Suprapubic skin (tissue), 4 donors: ENCODE data around the gene BHMT2. TPM values are rescaled to one million over a fixed set of nuclear protein-coding genes. Genes with fewer than 3 reads are reported as not detected.

Experiments used
- DNase-seq, 2 donors: peaks; one replicate each; pipeline ENCODE4 v3.0.0-alpha.2; 2019; ENCODE audit warnings: low spot score in 2 of 2
- H3K27ac ChIP-seq: fragments of 200-600 bp; sonication (generic); one replicate; pipeline ENCODE4 v1.5.1; 2019
- H3K27me3 ChIP-seq: fragments of 200-600 bp; sonication (generic); one replicate; pipeline ENCODE4 v1.5.1; 2019
- H3K36me3 ChIP-seq: fragments of 200-600 bp; sonication (generic); one replicate; pipeline ENCODE4 v1.5.1; 2019
- H3K4me1 ChIP-seq: fragments of 200-600 bp; sonication (generic); one replicate; pipeline ENCODE4 v1.5.1; 2019
- H3K4me3 ChIP-seq: fragments of 200-600 bp; sonication (generic); one replicate; pipeline ENCODE4 v1.5.1; 2019; ENCODE audit warnings: mild to moderate bottlenecking
- H3K9me3 ChIP-seq: fragments of 200-600 bp; sonication (generic); one replicate; pipeline ENCODE4 v1.5.1; 2019
- EP300 ChIP-seq: sonication (generic); formaldehyde crosslinking; IDR thresholded peaks from one replicate; pipeline ENCODE4 v1.6.1; 2017; ENCODE audit warnings: antibody characterized with exemption
- POLR2A ChIP-seq, 2 donors: fragments of 450-650 bp; IDR thresholded peaks; one replicate each; pipeline ENCODE4 v1.6.1; 2017; ENCODE audit warnings: antibody characterized with exemption in 2 of 2, mild to moderate bottlenecking in 2 of 2, moderate library complexity in 2 of 2
- POLR2AphosphoS5 ChIP-seq, 3 donors: sonication (generic); formaldehyde crosslinking; IDR thresholded peaks; one replicate each; pipeline ENCODE4 v1.6.1; 2017; ENCODE audit warnings: antibody characterized with exemption in 3 of 3
- WGBS: methylation state at CpG from one replicate; pipeline ENCODE4 v1.1.5; 2018; 5-methylcytosine and 5-hydroxymethylcytosine counted together
- total RNA-seq, 4 donors: library from RNA; depleted of rRNA; stranded (reverse); fragments of >200 nt; gene quantifications; one replicate each; pipeline ENCODE4 v1.1.0, GENCODE V29; 2016
- TF ChIP-seq, protein P1 (sequence below), 2 donors: fragments of 200-600 bp in 1 of 2; fragments of 450-650 bp in 1 of 2; sonication (generic) in 1 of 2; IDR thresholded peaks; one replicate each; pipeline ENCODE4 v1.5.1; 2016 to 2019; ENCODE audit warnings: antibody characterized with exemption in 2 of 2, mild to moderate bottlenecking in 1 of 2, moderate library complexity in 1 of 2

BHMT2 gene, protein sequence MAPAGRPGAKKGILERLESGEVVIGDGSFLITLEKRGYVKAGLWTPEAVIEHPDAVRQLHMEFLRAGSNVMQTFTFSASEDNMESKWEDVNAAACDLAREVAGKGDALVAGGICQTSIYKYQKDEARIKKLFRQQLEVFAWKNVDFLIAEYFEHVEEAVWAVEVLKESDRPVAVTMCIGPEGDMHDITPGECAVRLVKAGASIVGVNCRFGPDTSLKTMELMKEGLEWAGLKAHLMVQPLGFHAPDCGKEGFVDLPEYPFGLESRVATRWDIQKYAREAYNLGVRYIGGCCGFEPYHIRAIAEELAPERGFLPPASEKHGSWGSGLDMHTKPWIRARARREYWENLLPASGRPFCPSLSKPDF
- 1 to 10 TPM in 2 of 4 donors, under 1 TPM in 2; 0.30 to 7.5 (median 1.4) TPM for total RNA-seq

DNA sequence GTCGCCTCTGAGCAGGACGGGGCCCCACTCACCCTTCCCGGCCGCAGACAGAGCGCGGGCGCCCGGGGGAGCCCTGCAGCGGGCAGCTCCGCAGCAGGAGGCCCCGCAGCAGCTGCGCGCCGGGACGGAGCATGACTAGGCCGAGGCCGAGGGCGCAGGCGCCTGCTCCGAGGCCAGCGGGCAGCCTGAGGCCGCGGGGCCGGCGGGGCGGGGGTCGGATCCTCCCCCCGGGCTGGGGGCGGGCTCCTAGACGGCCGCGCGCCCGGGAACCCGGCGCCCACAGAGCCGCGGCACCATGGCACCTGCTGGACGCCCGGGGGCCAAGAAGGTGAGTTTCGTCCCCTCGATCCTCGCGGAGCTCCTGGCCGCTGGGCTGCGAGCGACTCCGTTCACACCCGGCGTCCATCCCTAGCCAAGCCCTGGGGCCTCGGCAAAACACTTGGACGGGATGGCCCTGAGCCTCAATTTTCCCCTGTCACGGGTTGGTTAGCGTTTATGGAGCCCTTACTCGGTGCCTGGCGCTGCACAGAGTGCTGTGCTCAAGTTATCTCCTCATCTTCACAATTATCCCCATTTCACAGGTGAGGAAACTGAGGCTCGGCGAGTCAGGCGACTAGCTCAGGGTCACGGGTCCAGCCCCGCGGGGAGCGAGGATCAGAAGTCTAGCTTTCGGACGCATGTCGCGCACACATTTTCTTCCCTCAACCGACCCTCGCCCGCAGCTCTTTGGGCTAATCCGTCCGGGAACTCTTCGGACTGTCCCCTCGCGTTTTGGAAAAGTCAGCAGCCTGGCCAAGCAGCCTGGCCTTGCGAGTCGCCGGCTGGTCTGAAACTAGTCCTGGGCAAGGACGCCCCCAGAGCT, at the start of gene BHMT2, which contains the start of gene DMGDH:
Gene BHMT2, plus strand, starts transcription at position 280 of the 862 bp plus-strand sequence. Its CDS starts 16 bp downstream, at position 296.
Gene DMGDH, minus strand, starts transcription at position 187 of the 862 bp plus-strand sequence. Its CDS starts 54 bp downstream, at position 133.
- Histone ChIP-seq H3K27me3 (peaks cover 13% of the 10 kb centered on the region), H3K4me3 (peak within 1 kb of the TSS; percentile 50), H3K36me3 (no peaks in the 10 kb centered on the region), H3K27ac (no peak within 1 kb of the TSS), H3K9me3 (peaks cover 6% of the 10 kb centered on the region), H3K4me1 (peaks cover 7% of the 10 kb centered on the region)
- 39% methylated on average over 37 of the region's 79 CpGs for WGBS
- no peak for TF ChIP-seq EP300
- TF ChIP-seq, protein P1, sequence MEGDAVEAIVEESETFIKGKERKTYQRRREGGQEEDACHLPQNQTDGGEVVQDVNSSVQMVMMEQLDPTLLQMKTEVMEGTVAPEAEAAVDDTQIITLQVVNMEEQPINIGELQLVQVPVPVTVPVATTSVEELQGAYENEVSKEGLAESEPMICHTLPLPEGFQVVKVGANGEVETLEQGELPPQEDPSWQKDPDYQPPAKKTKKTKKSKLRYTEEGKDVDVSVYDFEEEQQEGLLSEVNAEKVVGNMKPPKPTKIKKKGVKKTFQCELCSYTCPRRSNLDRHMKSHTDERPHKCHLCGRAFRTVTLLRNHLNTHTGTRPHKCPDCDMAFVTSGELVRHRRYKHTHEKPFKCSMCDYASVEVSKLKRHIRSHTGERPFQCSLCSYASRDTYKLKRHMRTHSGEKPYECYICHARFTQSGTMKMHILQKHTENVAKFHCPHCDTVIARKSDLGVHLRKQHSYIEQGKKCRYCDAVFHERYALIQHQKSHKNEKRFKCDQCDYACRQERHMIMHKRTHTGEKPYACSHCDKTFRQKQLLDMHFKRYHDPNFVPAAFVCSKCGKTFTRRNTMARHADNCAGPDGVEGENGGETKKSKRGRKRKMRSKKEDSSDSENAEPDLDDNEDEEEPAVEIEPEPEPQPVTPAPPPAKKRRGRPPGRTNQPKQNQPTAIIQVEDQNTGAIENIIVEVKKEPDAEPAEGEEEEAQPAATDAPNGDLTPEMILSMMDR (IDR thresholded peaks at IDR 0.05): no peak
- TF ChIP-seq POLR2AphosphoS5 (IDR thresholded peaks at IDR 0.05): no peak
- TF ChIP-seq POLR2A (IDR thresholded peaks at IDR 0.05): no peak
- DNase-seq: peak in 1 of 2 donors; percentile 64

DNA sequence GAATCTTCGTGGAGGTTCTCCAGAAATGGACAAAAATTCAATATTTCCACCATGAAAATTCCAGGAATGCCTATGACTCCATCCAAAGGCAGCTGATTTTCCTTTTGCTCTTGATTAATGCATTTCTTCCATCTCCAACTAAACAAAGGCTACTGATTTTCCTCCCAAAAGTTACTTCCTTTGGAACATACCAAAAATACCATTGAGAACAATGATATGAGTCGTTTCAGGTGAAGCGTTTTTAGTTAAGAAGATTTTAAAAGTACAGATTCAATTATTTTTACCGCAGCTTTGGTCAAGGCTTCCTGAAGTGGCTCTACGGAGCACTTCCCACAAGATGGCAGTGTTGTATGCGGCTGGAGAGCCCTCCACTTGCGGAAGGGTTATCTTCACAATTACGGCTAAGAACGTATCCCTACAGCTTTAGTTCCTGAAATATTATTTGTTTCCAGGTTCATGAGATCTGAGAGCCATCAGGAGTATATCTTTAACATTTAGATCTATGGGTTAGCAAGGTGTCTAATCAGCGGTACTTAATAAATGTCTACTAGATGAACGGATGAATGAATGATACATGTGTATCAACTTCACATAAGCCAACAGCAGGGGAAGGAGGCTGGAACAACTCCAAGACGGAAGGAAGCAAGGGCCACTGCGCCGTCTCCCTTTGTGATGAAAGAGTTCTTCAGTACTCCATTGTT, 48.6 kb upstream of the BHMT2 start:
- no peaks in the 10 kb centered on the region for H3K36me3 ChIP-seq
- no peaks in the 10 kb centered on the region for H3K9me3 ChIP-seq
- 27% methylated on average over 14 of the region's 14 CpGs for WGBS
- no peaks in the 10 kb centered on the region for H3K27me3 ChIP-seq
- TF ChIP-seq, protein P1 (IDR thresholded peaks at IDR 0.05): peak; percentile 40 to 68
- TF ChIP-seq EP300 (no peak), POLR2A (IDR thresholded peaks at IDR 0.05) (no peak), POLR2AphosphoS5 (IDR thresholded peaks at IDR 0.05) (no peak)
- peaks cover 9% of the 10 kb centered on the region for H3K4me1 ChIP-seq
- no peak overlapping the region for H3K27ac ChIP-seq
- no peak overlapping the region for H3K4me3 ChIP-seq
- DNase-seq: no peak

DNA sequence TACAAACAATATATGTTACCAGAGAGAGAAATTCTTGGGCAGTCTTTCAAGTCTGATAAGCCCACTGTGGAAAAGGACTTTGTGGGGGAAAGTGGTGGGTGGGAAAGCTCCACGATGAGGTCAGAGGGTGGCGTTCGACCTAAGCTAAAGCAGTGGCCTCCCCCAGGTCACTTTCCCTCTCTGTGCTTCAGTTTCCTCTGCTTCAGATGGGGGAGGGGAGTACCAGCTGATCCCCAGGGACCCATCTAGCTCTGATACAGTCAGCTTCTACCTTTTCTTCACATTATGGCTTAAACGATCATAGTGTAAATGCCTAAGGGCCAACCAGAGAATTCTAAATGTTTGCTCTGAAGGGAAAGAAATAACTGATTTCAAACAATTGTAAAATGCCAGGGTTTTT, 47.8 kb upstream of the BHMT2 start:
- TF ChIP-seq POLR2AphosphoS5 (IDR thresholded peaks at IDR 0.05): no peak
- no peak for TF ChIP-seq POLR2A (IDR thresholded peaks at IDR 0.05)
- TF ChIP-seq, protein P1 (IDR thresholded peaks at IDR 0.05): no peak
- TF ChIP-seq EP300: no peak
- Histone ChIP-seq H3K27me3 (no peaks in the 10 kb centered on the region), H3K27ac (no peak overlapping the region), H3K9me3 (no peaks in the 10 kb centered on the region), H3K36me3 (no peaks in the 10 kb centered on the region), H3K4me3 (no peak overlapping the region), H3K4me1 (peaks cover 9% of the 10 kb centered on the region)
- no peak for DNase-seq
- WGBS: 54% methylated on average over 4 of the region's 4 CpGs

DNA sequence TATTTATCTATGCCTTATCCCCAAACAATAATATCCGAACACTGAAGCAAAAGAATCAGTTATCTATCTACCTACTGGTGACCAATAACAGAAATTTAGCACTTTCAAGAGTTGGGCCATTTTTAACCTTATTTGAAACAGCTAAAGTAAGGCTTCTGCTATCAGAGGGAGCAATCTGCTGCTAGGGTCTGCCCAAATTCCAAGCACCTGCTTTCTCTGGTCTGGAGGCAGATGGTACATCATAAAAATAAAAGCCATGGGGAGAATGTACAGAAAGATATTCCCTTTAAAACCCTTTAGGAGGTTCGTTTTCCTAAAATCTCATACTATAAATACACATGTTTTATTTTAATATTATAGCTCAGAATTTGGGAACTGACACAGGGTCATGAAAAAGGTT, 46.8 kb upstream of the BHMT2 start:
- Histone ChIP-seq H3K27me3 (no peaks in the 10 kb centered on the region), H3K27ac (no peak overlapping the region), H3K4me1 (peaks cover 9% of the 10 kb centered on the region), H3K9me3 (no peaks in the 10 kb centered on the region), H3K36me3 (no peaks in the 10 kb centered on the region), H3K4me3 (no peak overlapping the region)
- 87% methylated on average over 2 of the region's 2 CpGs for WGBS
- TF ChIP-seq EP300: no peak
- no peak for DNase-seq

DNA sequence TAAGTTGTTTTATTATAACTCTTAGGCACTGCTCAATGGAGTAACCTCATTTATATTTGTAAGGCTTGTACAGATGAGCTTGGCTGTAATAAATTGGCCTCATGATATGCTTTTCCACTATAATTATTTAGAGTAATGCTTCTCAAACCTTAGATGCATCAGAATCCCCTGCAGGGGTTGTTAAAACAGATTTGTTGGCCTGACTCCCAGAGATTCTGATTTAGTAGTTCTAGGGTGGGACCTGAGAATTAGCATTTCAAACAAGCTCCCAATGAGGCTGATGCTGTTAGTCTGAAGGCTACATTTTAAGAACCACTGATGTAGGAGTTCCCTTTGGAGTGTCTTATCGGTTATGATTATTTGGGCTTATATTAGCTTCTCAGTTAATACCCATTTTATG, 46.2 kb upstream of the BHMT2 start:
- WGBS: 95% methylated on average over 1 of the region's 1 CpG
- H3K27ac ChIP-seq: no peak overlapping the region
- peaks cover 9% of the 10 kb centered on the region for H3K4me1 ChIP-seq
- no peaks in the 10 kb centered on the region for H3K9me3 ChIP-seq
- no peaks in the 10 kb centered on the region for H3K36me3 ChIP-seq
- no peak overlapping the region for H3K4me3 ChIP-seq
- TF ChIP-seq POLR2AphosphoS5 (IDR thresholded peaks at IDR 0.05) (no peak), POLR2A (IDR thresholded peaks at IDR 0.05) (no peak), EP300 (no peak)
- TF ChIP-seq, protein P1 (IDR thresholded peaks at IDR 0.05): no peak
- DNase-seq: no peak
- no peaks in the 10 kb centered on the region for H3K27me3 ChIP-seq
